HG02870 (cell line): Measurements from ENCODE around the gene AK4.

ENCODE experiments used
- ATAC-seq: cut with Tn5 transposase; IDR thresholded peaks from one replicate; pipeline ENCODE4 v1.9.1; 2021; ENCODE audit warnings: mild to moderate bottlenecking, moderate library complexity; ENCODE audit not compliant: unreplicated experiment

The AK4 gene

DNA sequence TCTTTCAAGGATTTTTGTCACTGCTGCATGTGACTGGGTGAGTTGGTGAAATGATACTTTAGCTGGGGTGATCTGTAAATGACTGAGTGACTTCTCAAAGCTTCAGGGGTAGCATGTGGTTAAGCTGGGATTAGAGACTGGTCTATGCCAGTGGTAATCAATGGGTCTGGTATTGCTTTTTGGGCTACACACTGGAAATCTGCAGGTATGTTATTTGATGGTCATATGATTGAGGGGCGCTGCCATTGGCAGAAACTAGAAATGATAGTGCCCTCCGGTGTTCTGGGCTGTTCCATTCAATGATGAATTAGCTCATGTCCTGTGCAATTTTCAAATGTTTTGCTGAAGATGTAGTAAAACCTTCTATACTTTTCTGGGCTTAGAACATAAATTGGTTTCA lies 121.6 kb downstream of the AK4 start:
- no peak for ATAC-seq

DNA sequence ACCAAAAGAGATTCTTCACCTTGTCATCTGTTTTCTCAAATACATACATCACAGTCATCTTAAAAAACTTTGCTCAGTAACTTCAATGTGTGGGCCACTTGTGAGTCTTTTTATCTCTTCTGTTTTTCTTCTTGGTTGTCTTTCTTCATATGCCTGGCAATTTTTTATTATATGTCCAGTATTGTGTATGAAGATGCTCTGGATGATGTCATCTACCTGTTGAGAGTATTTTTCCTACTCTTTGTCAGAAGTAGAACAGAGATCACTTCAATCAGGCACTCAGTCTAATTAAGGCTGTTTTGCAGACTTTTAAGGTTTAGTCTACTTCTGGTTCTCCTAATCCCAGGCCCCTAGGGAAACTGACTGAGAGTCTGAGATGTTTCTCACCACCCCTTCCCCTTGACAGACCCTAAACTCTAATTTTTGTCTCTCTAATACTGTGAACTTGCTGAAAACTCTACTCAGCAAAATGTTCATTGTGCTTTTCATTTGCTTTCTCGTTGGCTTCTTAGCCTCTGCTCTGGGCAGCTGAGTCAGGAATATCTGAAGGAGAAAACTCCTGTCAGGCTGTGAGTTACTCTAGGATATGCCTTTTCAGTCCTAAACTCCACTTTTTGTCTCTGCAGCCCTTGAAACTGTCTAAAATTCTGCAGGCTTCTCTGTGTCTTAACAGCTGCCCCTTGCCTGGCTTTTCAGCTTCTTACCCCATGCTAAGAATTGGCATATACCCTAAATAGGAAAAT lies 128.4 kb downstream of the AK4 start:
- ATAC-seq: no peak

DNA sequence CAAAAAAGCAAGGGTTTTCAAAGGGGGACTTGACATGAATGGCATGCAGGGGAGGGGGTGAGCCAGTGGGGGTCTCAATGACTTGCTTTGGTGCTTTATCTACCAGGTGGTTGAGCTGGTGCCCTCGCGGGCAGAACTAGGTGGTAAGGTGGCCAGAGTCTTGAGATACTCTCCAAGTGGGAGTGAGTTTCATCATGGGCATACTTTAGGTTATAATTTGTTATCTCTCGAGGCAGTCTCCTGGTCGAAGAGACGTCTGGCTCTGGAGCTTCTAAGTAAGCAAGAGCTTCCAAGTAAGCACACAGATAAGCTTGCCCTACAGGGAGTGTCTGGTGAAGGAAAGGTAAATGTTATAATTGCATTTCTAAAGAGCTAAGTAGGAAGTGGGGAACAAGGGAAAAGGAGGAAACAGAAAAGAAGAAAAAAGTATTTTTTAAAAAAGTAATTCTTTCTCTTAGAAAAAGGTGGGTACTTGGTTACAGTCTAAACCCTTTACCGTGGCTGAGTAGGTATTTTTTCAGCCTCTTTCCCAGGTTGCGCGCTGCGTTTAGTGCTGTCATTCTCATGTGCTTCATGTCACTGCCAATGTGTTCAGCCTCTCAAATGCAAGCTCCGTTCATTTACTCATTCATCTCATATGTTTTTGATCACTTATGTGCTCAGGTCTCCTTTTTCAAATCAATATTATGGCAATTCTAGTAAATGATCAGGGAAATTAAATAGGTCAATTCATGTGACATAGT lies 129.8 kb downstream of the AK4 start:
- no peak for ATAC-seq

DNA sequence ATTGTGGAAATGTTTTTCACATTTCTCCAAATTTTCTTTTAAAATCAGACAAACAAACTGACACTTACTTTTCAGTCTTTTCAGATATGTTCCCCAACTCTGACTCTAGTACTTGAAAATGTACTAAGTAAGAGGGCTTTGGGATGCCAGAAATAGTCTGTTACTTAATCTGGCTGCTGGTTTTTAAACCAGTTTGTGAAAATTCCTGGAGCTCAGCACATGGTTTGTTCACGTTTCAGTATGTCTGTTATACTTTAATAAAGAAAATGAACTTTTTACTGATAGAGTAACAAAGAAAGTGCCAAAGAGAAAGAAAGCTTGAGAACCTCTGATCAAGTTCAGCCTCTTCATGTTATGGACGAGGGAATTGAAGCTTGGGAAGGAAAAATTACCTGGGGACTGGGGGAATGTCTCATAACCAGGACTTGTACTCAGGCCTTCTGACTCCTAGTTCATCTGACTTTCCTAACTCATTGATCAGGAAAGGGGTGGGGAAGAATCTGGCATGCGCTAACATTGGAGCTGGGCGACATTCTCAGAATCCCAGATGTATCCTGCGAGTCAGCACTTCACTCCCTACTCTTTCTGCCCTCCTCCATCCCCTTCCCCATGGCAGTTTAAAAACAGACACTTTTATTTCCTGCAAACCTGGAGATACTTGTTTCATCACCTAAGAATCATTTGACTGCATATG lies 130.5 kb downstream of the AK4 start:
- ATAC-seq: no peak

DNA sequence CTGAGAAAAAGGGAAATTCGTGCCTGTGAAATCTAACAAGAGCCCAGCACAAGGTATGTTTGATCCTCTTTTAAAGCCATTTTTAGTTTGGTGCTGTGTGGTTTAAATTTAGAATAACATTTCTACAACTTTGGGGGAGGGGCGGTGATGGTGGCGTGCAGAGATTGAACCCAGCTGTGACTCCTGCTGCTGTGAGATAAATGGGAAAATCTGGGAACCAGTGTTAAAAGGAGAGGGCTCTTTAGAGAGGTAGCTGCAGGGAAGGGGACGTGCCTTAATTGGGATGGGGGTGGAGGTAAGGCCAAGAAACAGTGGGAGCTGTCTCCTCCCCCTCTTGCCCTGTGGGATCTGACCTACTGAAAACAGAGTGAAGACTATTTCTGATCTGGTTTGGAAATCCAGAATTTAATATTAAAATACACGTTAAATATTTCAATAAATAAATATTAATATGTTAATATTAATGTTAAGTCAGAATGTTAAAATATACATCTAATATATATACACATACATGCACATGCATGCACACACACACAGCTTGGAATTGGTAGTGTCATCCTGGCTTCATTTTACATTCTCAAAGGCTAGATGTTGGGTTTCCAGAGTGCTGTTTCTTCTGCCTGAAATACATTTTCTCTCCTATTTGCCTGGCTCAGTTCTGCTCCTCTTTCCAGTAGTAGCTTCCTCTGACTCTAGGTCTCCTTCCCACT lies 131.2 kb downstream of the AK4 start:
- no peak for ATAC-seq
